HG02763 (cell line): ENCODE results near the gene HEPHL1.
"Not testable (repeated sequence)": the region's sequence is repeated elsewhere in the genome, so short reads cannot be mapped to it uniquely, and the experiment has no call there.

Experiments
- ATAC-seq: cut with Tn5 transposase; IDR thresholded peaks from one replicate; pipeline ENCODE4 v1.9.1; 2021; ENCODE audit warnings: mild to moderate bottlenecking, moderate library complexity; ENCODE audit not compliant: unreplicated experiment

The HEPHL1 gene

GRCh38 chr11:94149431-94150017 lies 128.4 kb downstream of the HEPHL1 start:
- ATAC-seq, result no peak

GRCh38 chr11:94150056-94150455 lies 128.9 kb downstream of the HEPHL1 start:
- ATAC-seq, result no peak

- ATAC-seq, result no peak
These were observed 129.8 kb downstream of the HEPHL1 start for GRCh38 chr11:94150704-94151685.

- ATAC-seq, result no peak
These were observed 130.9 kb downstream of the HEPHL1 start for GRCh38 chr11:94151903-94152677.

- no peak for ATAC-seq
These were observed 131.5 kb downstream of the HEPHL1 start for GRCh38 chr11:94152678-94153065.

GRCh38 chr11:94153320-94153719 lies 132.2 kb downstream of the HEPHL1 start:
- ATAC-seq, result no peak

- no peak for ATAC-seq
These were observed 133.1 kb downstream of the HEPHL1 start for GRCh38 chr11:94154095-94154856.

- not testable (repeated sequence) for ATAC-seq
These were observed 136.2 kb downstream of the HEPHL1 start for GRCh38 chr11:94157339-94157738.
